ENCODE measurements around the gene LHX3.

Gene LHX3

DNA sequence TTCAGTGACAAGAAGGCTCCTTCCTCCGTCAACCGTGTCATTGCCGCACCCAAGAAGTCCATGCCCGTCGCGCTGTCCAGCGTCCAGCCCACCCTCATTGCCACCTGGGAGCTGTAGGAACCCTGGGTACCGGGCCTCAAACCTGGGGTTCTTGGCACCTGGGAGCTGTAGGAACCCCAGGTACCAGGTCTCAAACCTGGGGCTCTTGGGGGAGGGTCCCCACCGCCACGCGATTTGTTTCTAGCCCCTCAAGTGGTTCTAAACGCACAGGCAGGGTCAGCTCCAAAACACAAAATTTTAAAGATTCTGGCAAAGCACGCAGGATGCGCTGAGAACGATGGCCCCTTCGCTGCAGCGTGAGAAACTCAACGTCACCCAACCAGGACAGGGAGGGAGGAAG lies 17.7 kb downstream of the LHX3 start:
- Histone ChIP-seq H3K4me1 (ENCODE audit: control insufficient read depth in 1 of 2, insufficient read depth in 1 of 2, low read depth in 1 of 2, low read length in 1 of 2) (no peaks in the 10 kb centered on the region), H3K27ac (no peak overlapping the region), H3K4me3 (ENCODE audit: low read depth in 1 of 2, low read length in 1 of 2) (no peak overlapping the region), H3K27me3 (peaks cover 92% of the 10 kb centered on the region), H3K36me3 (no peaks in the 10 kb centered on the region), H3K9me3 (no peaks in the 10 kb centered on the region)
- TF ChIP-seq, protein P1, sequence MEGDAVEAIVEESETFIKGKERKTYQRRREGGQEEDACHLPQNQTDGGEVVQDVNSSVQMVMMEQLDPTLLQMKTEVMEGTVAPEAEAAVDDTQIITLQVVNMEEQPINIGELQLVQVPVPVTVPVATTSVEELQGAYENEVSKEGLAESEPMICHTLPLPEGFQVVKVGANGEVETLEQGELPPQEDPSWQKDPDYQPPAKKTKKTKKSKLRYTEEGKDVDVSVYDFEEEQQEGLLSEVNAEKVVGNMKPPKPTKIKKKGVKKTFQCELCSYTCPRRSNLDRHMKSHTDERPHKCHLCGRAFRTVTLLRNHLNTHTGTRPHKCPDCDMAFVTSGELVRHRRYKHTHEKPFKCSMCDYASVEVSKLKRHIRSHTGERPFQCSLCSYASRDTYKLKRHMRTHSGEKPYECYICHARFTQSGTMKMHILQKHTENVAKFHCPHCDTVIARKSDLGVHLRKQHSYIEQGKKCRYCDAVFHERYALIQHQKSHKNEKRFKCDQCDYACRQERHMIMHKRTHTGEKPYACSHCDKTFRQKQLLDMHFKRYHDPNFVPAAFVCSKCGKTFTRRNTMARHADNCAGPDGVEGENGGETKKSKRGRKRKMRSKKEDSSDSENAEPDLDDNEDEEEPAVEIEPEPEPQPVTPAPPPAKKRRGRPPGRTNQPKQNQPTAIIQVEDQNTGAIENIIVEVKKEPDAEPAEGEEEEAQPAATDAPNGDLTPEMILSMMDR (IDR thresholded peaks at IDR 0.05): no peak

DNA sequence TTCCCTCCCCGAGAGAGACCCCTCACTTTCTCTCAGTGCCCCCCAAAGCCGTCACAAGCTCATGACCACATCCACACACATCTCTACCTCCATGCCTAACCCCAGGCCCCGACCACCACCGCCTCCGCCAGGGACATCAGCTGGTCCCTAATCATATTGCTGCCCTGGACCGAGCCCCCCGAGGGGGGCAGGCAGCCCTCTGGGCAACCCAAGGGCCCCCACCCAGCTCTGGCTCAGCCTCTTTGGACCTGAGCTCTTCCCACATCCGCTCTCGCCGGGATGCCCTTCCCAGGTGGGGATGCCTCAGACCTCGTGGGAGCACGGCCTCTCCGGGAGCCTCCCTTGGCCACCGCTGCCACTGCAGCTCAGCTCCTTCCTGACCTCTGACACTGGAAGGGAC lies 18.5 kb downstream of the LHX3 start:
- H3K27me3 ChIP-seq: peaks cover 84% of the 10 kb centered on the region
- TF ChIP-seq, protein P1 (IDR thresholded peaks at IDR 0.05): no peak

DNA sequence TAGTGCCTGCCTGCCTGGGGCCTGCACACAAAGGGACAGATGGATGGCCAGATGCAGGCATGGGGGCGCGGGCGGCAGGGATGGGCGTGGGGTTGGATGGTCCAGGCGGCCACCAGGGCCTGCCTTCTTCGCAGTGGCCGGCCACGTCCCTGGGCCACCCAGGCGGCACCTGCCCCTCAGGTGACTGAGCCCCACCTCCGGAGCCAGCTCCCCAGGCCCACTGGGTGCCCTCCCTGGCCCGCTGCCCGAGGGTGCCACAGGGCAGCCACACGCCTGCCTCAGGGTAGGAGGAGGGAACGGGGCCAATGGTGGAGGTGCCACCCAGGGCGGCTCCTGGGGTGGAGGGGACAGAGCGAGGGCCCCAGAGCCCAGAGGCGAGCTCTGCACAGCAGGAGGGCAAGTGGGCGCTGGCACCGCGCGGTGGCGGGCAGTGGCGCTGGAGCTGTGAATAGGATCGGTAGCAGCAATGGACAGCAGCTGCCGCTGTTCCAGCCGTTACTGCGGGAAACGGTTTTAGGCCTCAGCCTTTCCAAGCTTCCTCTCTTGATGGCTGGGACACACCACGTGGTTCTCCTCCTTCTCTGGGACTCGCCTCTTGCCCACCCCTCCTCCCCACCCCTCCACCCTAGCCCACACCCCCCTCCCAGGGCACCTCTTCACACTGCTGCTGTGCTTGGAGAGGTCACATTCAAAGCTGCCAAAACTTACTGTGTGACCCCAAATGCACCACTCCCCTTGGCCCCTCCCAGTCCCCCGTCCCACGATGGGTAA lies 19.1 kb downstream of the LHX3 start:
- Histone ChIP-seq H3K27me3 (peaks cover 78% of the 10 kb centered on the region), H3K9me3 (no peaks in the 10 kb centered on the region), H3K4me1 (ENCODE audit: control insufficient read depth in 1 of 2, insufficient read depth in 1 of 2, low read depth in 1 of 2, low read length in 1 of 2) (no peaks in the 10 kb centered on the region), H3K27ac (no peak overlapping the region), H3K36me3 (no peaks in the 10 kb centered on the region), H3K4me3 (ENCODE audit: low read depth in 1 of 2, low read length in 1 of 2) (no peak overlapping the region)
- TF ChIP-seq, protein P1 (IDR thresholded peaks at IDR 0.05): no peak

More for the DNA sequence above, 18.5 kb downstream of the LHX3 start:
- no peaks in the 10 kb centered on the region for H3K36me3 ChIP-seq
- H3K9me3 ChIP-seq: no peaks in the 10 kb centered on the region
- H3K27ac ChIP-seq: no peak overlapping the region
- no peaks in the 10 kb centered on the region for H3K4me1 ChIP-seq (ENCODE audit: control insufficient read depth in 1 of 2, insufficient read depth in 1 of 2, low read depth in 1 of 2, low read length in 1 of 2)
- no peak overlapping the region for H3K4me3 ChIP-seq (ENCODE audit: low read depth in 1 of 2, low read length in 1 of 2)

DNA sequence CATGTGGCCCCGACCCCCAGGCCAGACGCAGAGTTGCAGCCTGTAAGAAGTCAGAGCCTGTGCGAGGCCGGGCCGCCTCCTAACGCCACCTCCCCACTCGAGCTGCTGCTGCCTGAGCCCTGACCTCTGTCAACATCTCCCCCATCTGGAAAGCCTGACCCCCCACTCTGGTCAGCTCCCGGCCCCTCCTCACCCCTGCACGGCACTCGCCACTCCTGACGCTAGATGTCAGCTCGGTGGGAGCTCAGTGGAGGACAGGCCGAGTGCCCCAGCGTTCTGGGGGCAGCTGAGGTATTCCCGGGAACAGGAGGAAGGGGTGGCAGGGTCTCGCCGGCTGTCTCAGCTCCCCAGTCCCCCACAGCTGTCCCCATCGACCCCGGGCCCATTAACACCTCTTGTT lies 19.9 kb downstream of the LHX3 start:
- Histone ChIP-seq H3K27me3 (peaks cover 71% of the 10 kb centered on the region), H3K9me3 (no peaks in the 10 kb centered on the region), H3K27ac (no peak overlapping the region), H3K4me1 (ENCODE audit: control insufficient read depth in 1 of 2, insufficient read depth in 1 of 2, low read depth in 1 of 2, low read length in 1 of 2) (no peaks in the 10 kb centered on the region), H3K36me3 (no peaks in the 10 kb centered on the region), H3K4me3 (ENCODE audit: low read depth in 1 of 2, low read length in 1 of 2) (no peak overlapping the region)
- TF ChIP-seq, protein P1 (IDR thresholded peaks at IDR 0.05): no peak

DNA sequence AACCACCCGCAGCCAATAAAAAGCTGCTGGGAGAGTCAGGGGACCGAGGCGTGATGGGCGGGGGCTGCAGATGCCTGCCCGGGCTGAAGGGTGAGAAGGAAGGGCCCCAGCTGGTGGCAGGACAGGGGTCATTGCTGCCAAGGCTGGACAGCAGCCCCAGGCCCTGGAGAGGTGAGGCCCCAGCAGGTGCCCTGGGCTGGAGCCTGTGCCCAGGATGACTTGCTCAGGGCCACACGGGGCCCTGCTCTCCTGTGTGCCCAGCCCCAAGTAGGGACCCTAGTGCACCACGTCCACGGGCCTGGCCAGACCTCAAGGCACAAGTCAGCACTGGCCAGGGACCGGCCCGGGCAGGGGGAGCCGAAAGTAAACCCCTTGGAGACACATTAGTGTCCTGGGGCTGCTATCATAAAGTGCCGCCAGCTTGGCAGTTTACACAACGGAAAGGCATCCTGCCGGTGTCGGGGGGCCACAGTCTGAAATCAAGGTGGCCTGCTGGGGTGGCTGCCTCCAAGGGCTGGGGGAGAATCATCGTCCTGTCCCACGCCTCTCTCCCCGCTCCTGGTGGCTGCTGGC lies 22.0 kb downstream of the LHX3 start:
- Histone ChIP-seq H3K9me3 (no peaks in the 10 kb centered on the region), H3K27me3 (peaks cover 49% of the 10 kb centered on the region), H3K4me1 (ENCODE audit: control insufficient read depth in 1 of 2, insufficient read depth in 1 of 2, low read depth in 1 of 2, low read length in 1 of 2) (no peaks in the 10 kb centered on the region), H3K27ac (no peak overlapping the region), H3K36me3 (no peaks in the 10 kb centered on the region), H3K4me3 (ENCODE audit: low read depth in 1 of 2, low read length in 1 of 2) (no peak overlapping the region)
- TF ChIP-seq, protein P1 (IDR thresholded peaks at IDR 0.05): no peak

All from neutrophil (primary cell).